Measurements from ENCODE around the gene LIPK. TPM values are rescaled to one million over a fixed set of nuclear protein-coding genes. Genes with fewer than 3 reads are reported as not detected.

The LIPK gene
- total and polyA plus RNA-seq, 2 of the 13 experiments (the other 11 are each of a cell fraction or from before 2014, with no cell fraction given), result not detected

DNA sequence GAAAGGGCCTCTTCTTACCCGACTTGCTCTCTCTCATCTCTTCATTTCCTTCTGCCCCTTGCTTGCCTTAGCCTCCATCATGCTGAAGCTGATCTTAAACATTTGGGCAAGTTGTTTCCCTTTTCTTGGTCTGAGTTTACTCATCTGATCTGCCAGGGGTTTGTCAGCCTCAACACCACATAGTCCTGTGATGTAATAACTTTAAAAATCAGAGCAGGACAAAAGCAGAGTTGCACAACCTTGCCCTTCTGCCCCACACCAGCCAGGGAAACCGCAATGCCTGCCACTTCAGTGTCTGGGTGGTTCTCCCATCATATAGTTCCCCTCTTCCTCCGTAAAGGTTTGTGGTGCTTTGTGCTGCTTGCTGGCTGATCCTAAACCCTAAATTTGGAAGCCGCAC, 86.6 kb downstream of the LIPK start:
- Histone ChIP-seq H3K4me3 (replicated peaks in 1 of 3; ENCODE audit: insufficient read depth in 1 of 3, low read depth in 2 of 3, low read length in 3 of 3) (no peak overlapping the region), H3K9ac (ENCODE audit: insufficient read depth, low read depth, low read length) (no peak overlapping the region), H3K4me2 (ENCODE audit: low read depth, low read length) (no peak overlapping the region), H3K9me3 (ENCODE audit: low read length) (no peaks in the 10 kb centered on the region), H3K27me3 (ENCODE audit: control insufficient read depth in 1 of 2, insufficient read depth in 2 of 2, low read length in 2 of 2) (no peaks in the 10 kb centered on the region), H4K20me1 (ENCODE audit: insufficient read depth, low read length) (no peaks in the 10 kb centered on the region), H3K36me3 (replicated peaks in 1 of 2; ENCODE audit: control insufficient read depth in 1 of 2, insufficient read depth in 2 of 2, low read length in 2 of 2) (no peaks in the 10 kb centered on the region), H3K4me1 (ENCODE audit: insufficient read depth, low read length) (no peaks in the 10 kb centered on the region), H3K27ac (ENCODE audit: extremely low read length, insufficient read depth, low read length) (no peak overlapping the region), H3K79me2 (ENCODE audit: insufficient read depth, low read length) (no peaks in the 10 kb centered on the region), H2AFZ (ENCODE audit: low read length) (no peak overlapping the region)
- CTCF ChIA-PET (ENCODE audit: low intra/inter-chr PET ratio, low total read pairs), result interaction anchor here (1.2 to 1.5 kb wide), 2 partner anchors 104 to 228 kb away, joined by 3 to 7 read pairs; no protein-coding TSS in a partner anchor
- intact Hi-C loops (cut with micrococcal nuclease; ENCODE audit: unreplicated experiment) (loop anchor here (1.0 kb wide), 2 partner anchors 104 kb away; no protein-coding TSS in a partner anchor), in situ Hi-C loops (cut with HindIII; ENCODE audit: extremely low pct_ligation_motif_present, low pct_unique_long_range_greater_than_20kb) (no loop called here)
- no peak for DNase-seq (ENCODE audit: low spot score)
- no peak for FAIRE-seq
- 15% methylated on average over 4 of the region's 4 CpGs for WGBS (ENCODE audit: low lambda C conversion rate)
- BruUV-seq (replicated peaks), result no TSS peak
- POLR2A ChIA-PET, result no interaction called here
- ATAC-seq, result no peak
- TF ChIP-seq GFI1 (CRISPR knock-in tag; IDR thresholded peaks at IDR 0.05; ENCODE audit: borderline replicate concordance) (peak; percentile 44; the same call in 1 of the 2 replicates), SSRP1 (CRISPR knock-in tag; IDR thresholded peaks at IDR 0.05) (no peak), SOX6 (IDR thresholded peaks at IDR 0.05) (no peak), SOX6 (CRISPR knock-in tag; IDR thresholded peaks at IDR 0.05) (0 out of 2 replicates have a peak, but pooled peaks have one; percentile 15), ZFP37 (CRISPR knock-in tag; IDR thresholded peaks at IDR 0.05; ENCODE audit: borderline replicate concordance) (no peak), CEBPB (IDR thresholded peaks at IDR 0.05; ENCODE audit: borderline replicate concordance, low read depth, low read length) (peak; percentile 87), ZNF451 (CRISPR knock-in tag; IDR thresholded peaks at IDR 0.05) (no peak), TAF1 (CRISPR knock-in tag; IDR thresholded peaks at IDR 0.05) (no peak), ZFAT (CRISPR knock-in tag; conservative IDR thresholded peaks at IDR 0.05) (no peak), RFXANK (CRISPR knock-in tag; IDR thresholded peaks at IDR 0.05) (no peak), ZNF251 (CRISPR knock-in tag; IDR thresholded peaks at IDR 0.05) (no peak), ZNF549 (CRISPR knock-in tag; IDR thresholded peaks at IDR 0.05) (no peak), ZNF382 (CRISPR knock-in tag; IDR thresholded peaks at IDR 0.05; ENCODE audit: borderline replicate concordance) (no peak), CEBPG (CRISPR knock-in tag; IDR thresholded peaks at IDR 0.05) (peak; percentile 11; the same call in 1 of the 2 replicates), ZNF354B (CRISPR knock-in tag; IDR thresholded peaks at IDR 0.05) (no peak)
- TF ChIP-seq, protein P1, sequence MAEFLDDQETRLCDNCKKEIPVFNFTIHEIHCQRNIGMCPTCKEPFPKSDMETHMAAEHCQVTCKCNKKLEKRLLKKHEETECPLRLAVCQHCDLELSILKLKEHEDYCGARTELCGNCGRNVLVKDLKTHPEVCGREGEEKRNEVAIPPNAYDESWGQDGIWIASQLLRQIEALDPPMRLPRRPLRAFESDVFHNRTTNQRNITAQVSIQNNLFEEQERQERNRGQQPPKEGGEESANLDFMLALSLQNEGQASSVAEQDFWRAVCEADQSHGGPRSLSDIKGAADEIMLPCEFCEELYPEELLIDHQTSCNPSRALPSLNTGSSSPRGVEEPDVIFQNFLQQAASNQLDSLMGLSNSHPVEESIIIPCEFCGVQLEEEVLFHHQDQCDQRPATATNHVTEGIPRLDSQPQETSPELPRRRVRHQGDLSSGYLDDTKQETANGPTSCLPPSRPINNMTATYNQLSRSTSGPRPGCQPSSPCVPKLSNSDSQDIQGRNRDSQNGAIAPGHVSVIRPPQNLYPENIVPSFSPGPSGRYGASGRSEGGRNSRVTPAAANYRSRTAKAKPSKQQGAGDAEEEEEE (CRISPR knock-in tag; IDR thresholded peaks at IDR 0.05; ENCODE audit: borderline replicate concordance), result no peak
- TF ChIP-seq, protein P2, sequence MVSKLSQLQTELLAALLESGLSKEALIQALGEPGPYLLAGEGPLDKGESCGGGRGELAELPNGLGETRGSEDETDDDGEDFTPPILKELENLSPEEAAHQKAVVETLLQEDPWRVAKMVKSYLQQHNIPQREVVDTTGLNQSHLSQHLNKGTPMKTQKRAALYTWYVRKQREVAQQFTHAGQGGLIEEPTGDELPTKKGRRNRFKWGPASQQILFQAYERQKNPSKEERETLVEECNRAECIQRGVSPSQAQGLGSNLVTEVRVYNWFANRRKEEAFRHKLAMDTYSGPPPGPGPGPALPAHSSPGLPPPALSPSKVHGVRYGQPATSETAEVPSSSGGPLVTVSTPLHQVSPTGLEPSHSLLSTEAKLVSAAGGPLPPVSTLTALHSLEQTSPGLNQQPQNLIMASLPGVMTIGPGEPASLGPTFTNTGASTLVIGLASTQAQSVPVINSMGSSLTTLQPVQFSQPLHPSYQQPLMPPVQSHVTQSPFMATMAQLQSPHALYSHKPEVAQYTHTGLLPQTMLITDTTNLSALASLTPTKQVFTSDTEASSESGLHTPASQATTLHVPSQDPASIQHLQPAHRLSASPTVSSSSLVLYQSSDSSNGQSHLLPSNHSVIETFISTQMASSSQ (IDR thresholded peaks at IDR 0.05; ENCODE audit: low read depth), result no peak
- TF ChIP-seq, protein P2 (CRISPR knock-in tag; IDR thresholded peaks at IDR 0.05; ENCODE audit: borderline replicate concordance), result no peak
- TF ChIP-seq, protein P3, sequence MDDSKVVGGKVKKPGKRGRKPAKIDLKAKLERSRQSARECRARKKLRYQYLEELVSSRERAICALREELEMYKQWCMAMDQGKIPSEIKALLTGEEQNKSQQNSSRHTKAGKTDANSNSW (CRISPR knock-in tag; IDR thresholded peaks at IDR 0.05; ENCODE audit: borderline replicate concordance), result no peak
- TF ChIP-seq, protein P4, sequence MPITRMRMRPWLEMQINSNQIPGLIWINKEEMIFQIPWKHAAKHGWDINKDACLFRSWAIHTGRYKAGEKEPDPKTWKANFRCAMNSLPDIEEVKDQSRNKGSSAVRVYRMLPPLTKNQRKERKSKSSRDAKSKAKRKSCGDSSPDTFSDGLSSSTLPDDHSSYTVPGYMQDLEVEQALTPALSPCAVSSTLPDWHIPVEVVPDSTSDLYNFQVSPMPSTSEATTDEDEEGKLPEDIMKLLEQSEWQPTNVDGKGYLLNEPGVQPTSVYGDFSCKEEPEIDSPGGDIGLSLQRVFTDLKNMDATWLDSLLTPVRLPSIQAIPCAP (CRISPR knock-in tag; IDR thresholded peaks at IDR 0.05; ENCODE audit: low read depth), result no peak

All from HepG2 (cell line).